Astrocyte of the spinal cord (primary cell): Measurements from ENCODE around the gene SZT2.

Experiments used
- DNase-seq: peaks from one replicate; pipeline ENCODE4 v3.0.0; 2011; ENCODE audit warnings: low read depth, low spot score
- H3K4me3 ChIP-seq: 2 replicates; pipeline ENCODE4 v1.5.1; 2011; ENCODE audit warnings: low read depth, mild to moderate bottlenecking, low read length, moderate library complexity
- CTCF ChIP-seq: IDR thresholded peaks from 2 replicates; pipeline ENCODE4 v1.5.1; 2012; ENCODE audit warnings: low read depth, mild to moderate bottlenecking, low read length, inconsistent platforms
- in situ Hi-C: cut with HindIII; loops from 2 replicates; pipeline ENCODE4 v1.10.0; 2017; ENCODE audit warnings: low sequenced_read_pairs

Gene SZT2

GRCh38 chr1:43427941-43428340 lies 38.2 kb downstream of the SZT2 start:
- DNase-seq = no peak
- no peak for TF ChIP-seq CTCF
- in situ Hi-C loops = no loop called here
- H3K4me3 ChIP-seq = no peak overlapping the region

- H3K4me3 ChIP-seq = no peak overlapping the region
- TF ChIP-seq CTCF = no peak
- DNase-seq = no peak
- in situ Hi-C loops = no loop called here
Measured at GRCh38 chr1:43430831-43431230, 41.1 kb downstream of the SZT2 start.

GRCh38 chr1:43431676-43432075 lies 42.0 kb downstream of the SZT2 start:
- no peak for DNase-seq

GRCh38 chr1:43432171-43432860 lies 42.6 kb downstream of the SZT2 start:
- in situ Hi-C loops = no loop called here
- no peak for TF ChIP-seq CTCF
- DNase-seq = no peak
- H3K4me3 ChIP-seq = no peak overlapping the region

More at GRCh38 chr1:43431676-43432075, 42.0 kb downstream of the SZT2 start:
- H3K4me3 ChIP-seq = no peak overlapping the region
- TF ChIP-seq CTCF = no peak
- in situ Hi-C loops = no loop called here

GRCh38 chr1:43432907-43433306 lies 43.2 kb downstream of the SZT2 start:
- no peak overlapping the region for H3K4me3 ChIP-seq
- no peak for TF ChIP-seq CTCF
- DNase-seq = no peak
- in situ Hi-C loops = no loop called here

GRCh38 chr1:43434256-43434655 lies 44.6 kb downstream of the SZT2 start:
- no peak overlapping the region for H3K4me3 ChIP-seq
- DNase-seq = no peak
- in situ Hi-C loops = no loop called here
- no peak for TF ChIP-seq CTCF
